ENCODE measurements around the gene CDH24. TPM values are rescaled to one million over a fixed set of nuclear protein-coding genes. Genes with fewer than 3 reads are reported as not detected.

Gene CDH24
- total and polyA plus RNA-seq, 2 experiments from 2014 or later: 4.4 to 17.8 TPM

- Histone ChIP-seq H3K4me3 (no peak overlapping the region), H3K4me1 (ENCODE audit: insufficient read depth) (peaks cover 18% of the 10 kb centered on the region), H3K79me2 (replicated peaks; ENCODE audit: insufficient read depth) (peaks cover 16% of the 10 kb centered on the region), H3K4me2 (no peak overlapping the region), H4K20me1 (replicated peaks; ENCODE audit: insufficient read depth) (peaks cover 16% of the 10 kb centered on the region), H2AFZ (no peak overlapping the region), H3K9me2 (ENCODE audit: insufficient read depth) (no peaks in the 10 kb centered on the region), H3K36me3 (ENCODE audit: insufficient read depth) (peaks cover 35% of the 10 kb centered on the region; the same call in 1 of the 2 replicates), H3F3A (replicated peaks; ENCODE audit: low read depth) (peaks cover 19% of the 10 kb centered on the region), H3K27me3 (ENCODE audit: insufficient read depth) (no peaks in the 10 kb centered on the region), H3K27ac (ENCODE audit: low read depth) (peak overlapping the region; percentile 21; the same call in 1 of the 2 replicates)
- TF ChIP-seq ZNF462 (CRISPR knock-in tag; IDR thresholded peaks at IDR 0.05): no peak
- TF ChIP-seq REST (IDR thresholded peaks at IDR 0.05; ENCODE audit: unreplicated experiment): no peak
- H3K4me1 Mint-ChIP-seq: peaks cover 26% of the 10 kb centered on the region
- DNase-seq (ENCODE audit: low spot score) (no peak), ATAC-seq (no peak; the same call in 2 of the 3 replicates)
- H3K27ac Mint-ChIP-seq: no peak overlapping the region; the same call in 1 of the 2 replicates
- no peaks in the 10 kb centered on the region for H3K9me3 Mint-ChIP-seq
- peaks cover 5% of the 10 kb centered on the region for H3K27me3 Mint-ChIP-seq (ENCODE audit: insufficient read depth, low read depth, poor library complexity)
- H3K36me3 Mint-ChIP-seq (ENCODE audit: low read depth): peaks cover 42% of the 10 kb centered on the region
- no peak overlapping the region for H3K4me3 Mint-ChIP-seq
Observed at GRCh38 chr14:23024612-23025075, 32.7 kb downstream of the CDH24 start.
